Spleen (tissue), 11 donors: Measurements from ENCODE around the gene MARCHF9. TPM values are rescaled to one million over a fixed set of nuclear protein-coding genes. Genes with fewer than 3 reads are reported as not detected.

Source experiments
- DNase-seq: peaks from one replicate; pipeline ENCODE4 v3.0.0-alpha.2; 2020
- H3K27ac ChIP-seq, 8 donors: fragments of 200-600 bp; sonication (generic) in 7 of 8; 1 replicate in 4 of 8; 2 replicates in 4 of 8; pipeline versions ENCODE4 v1.5.0 to v1.8.0; 2016 to 2021; ENCODE audit warnings: inconsistent platforms in 4 of 8, mild to moderate bottlenecking in 4 of 8, moderate library complexity in 1 of 8
- H3K27me3 ChIP-seq, 7 donors: fragments of 200-600 bp; sonication (generic) in 6 of 7; replicated peaks in 1 of 7; 1 replicate in 4 of 7; 2 replicates in 3 of 7; pipeline versions ENCODE4 v1.5.0 to v1.8.0; 2016 to 2021; ENCODE audit warnings: inconsistent platforms in 3 of 7, mild to moderate bottlenecking in 1 of 7
- H3K36me3 ChIP-seq, 6 donors: fragments of 200-600 bp; sonication (generic) in 5 of 6; 1 replicate in 4 of 6; 2 replicates in 2 of 6; pipeline versions ENCODE4 v1.5.0 to v1.8.0; 2016 to 2021; ENCODE audit warnings: inconsistent platforms in 2 of 6
- H3K4me1 ChIP-seq, 6 donors: fragments of 200-600 bp; sonication (generic) in 5 of 6; 1 replicate in 3 of 6; 2 replicates in 3 of 6; pipeline versions ENCODE4 v1.5.0 to v1.8.0; 2016 to 2021; ENCODE audit warnings: inconsistent platforms in 3 of 6
- H3K4me3 ChIP-seq, 8 donors: fragments of 200-600 bp; sonication (generic) in 7 of 8; 1 replicate in 4 of 8; 2 replicates in 4 of 8; pipeline versions ENCODE4 v1.5.0 to v1.8.0; 2016 to 2021; ENCODE audit warnings: inconsistent platforms in 4 of 8, mild to moderate bottlenecking in 4 of 8, moderate library complexity in 2 of 8
- H3K9me3 ChIP-seq, 8 donors: fragments of 200-600 bp; sonication (generic) in 7 of 8; 1 replicate in 4 of 8; 2 replicates in 4 of 8; pipeline versions ENCODE4 v1.5.0 to v1.8.0; 2016 to 2021; ENCODE audit warnings: inconsistent platforms in 4 of 8
- CTCF ChIP-seq, 11 experiments: fragments of 200-600 bp in 7 of 11; fragments of 450-650 bp in 4 of 11; sonication (generic) in 4 of 11; IDR thresholded peaks in 8 of 11; conservative IDR thresholded peaks in 3 of 11; 1 replicate in 7 of 11; 2 replicates in 4 of 11; pipeline versions ENCODE4 v1.4.0 to v1.8.0; 2016 to 2021; ENCODE audit warnings: antibody characterized with exemption in 11 of 11, inconsistent platforms in 4 of 11, mild to moderate bottlenecking in 1 of 11
- POLR2A ChIP-seq, 3 donors: fragments of 450-650 bp; IDR thresholded peaks; one replicate each; pipeline ENCODE4 v1.5.1; 2017; ENCODE audit warnings: antibody characterized with exemption in 3 of 3, mild to moderate bottlenecking in 1 of 3
- POLR2AphosphoS5 ChIP-seq, 3 donors: sonication (generic); formaldehyde crosslinking; IDR thresholded peaks; one replicate each; pipeline ENCODE4 v1.5.1; 2017; ENCODE audit warnings: antibody characterized with exemption in 3 of 3
- WGBS, 5 donors: extraction: QIAGEN DNeasy Blood & Tissue Kit in 3 of 5; methylation state at CpG; one replicate each; pipeline versions ENCODE4 v1.1.5 to v1.1.7; 2013 to 2018; 5-methylcytosine and 5-hydroxymethylcytosine counted together
- intact Hi-C: fragments of 100-400 bp; cut with DNase I; formaldehyde crosslinking; loops from one replicate; pipeline ENCODE4 v1.15.0; 2023; ENCODE audit warnings: low total_unique reads
- polyA plus RNA-seq, 3 donors: library from polyadenylated mRNA; stranded (reverse); fragments of 200-250 nt; gene quantifications; one replicate each; pipeline ENCODE4 v1.2.1, GENCODE V29; 2013
- total RNA-seq, 7 donors: library from RNA; depleted of rRNA in 3 of 7; stranded (reverse); fragments of >200 nt in 3 of 7; fragmentation: NEBNext Ultra II Directional in 4 of 7; extraction: Animal tissue kit (Norgen Biotek cat#: 25700) in 4 of 7; gene quantifications; one replicate each; pipeline versions ENCODE4 v1.1.0 to v1.2.1, GENCODE V29; 2016 to 2021
- donor health status: healthy with polysubstance abuse.
- donor health status: DM: no; HTN: no; CAD: no; lungs with moderate emphysema.
- donor health status: DM: no; HTN: no; CAD: no.
- donor health status: Bipolar disorder and iron deficiency.
- donor health status: healthy.
- donor health status: DM: no; HTN: no; CAD: no.
- donor health status: DM: yes; HTN: yes; CAD: no.

MARCHF9 gene
- total and polyA plus RNA-seq, 10 donors = 17.2 to 49.0 (median 27.1) TPM

- no peaks in the 10 kb centered on the region for H3K9me3 ChIP-seq
- H3K4me3 ChIP-seq = peak overlapping the region in 7 of 8 donors; percentile 67 to 89 (median 71)
- DNase-seq = no peak
- WGBS, 5 donors = 81 to 92% (median 89%) methylated on average over 15 of the region's 15 CpGs
- TF ChIP-seq CTCF (IDR thresholded peaks at IDR 0.05 in 8 of 11, conservative IDR thresholded peaks at IDR 0.05 in 3 of 11) (no peak), POLR2A (IDR thresholded peaks at IDR 0.05) (no peak), POLR2AphosphoS5 (IDR thresholded peaks at IDR 0.05) (no peak)
- intact Hi-C loops = no loop called here
- peak overlapping the region in 5 of 8 donors; percentile 82 to 93 (median 89) for H3K27ac ChIP-seq
- H3K4me1 ChIP-seq = peaks cover 19 to 59% (median 49%) of the 10 kb centered on the region in 6 donors
- H3K36me3 ChIP-seq = peaks cover 0 to 52% (median 39%) of the 10 kb centered on the region in 6 donors
- peaks cover 0 to 10% (median 0%) of the 10 kb centered on the region in 7 donors for H3K27me3 ChIP-seq
Observed at GRCh38 chr12:57750561-57751431, 4.1 kb upstream of the MARCHF9 start.

- no peak for TF ChIP-seq POLR2AphosphoS5 (IDR thresholded peaks at IDR 0.05)
- TF ChIP-seq CTCF (IDR thresholded peaks at IDR 0.05 in 8 of 11, conservative IDR thresholded peaks at IDR 0.05 in 3 of 11) = no peak
- peak in 1 of 3 donors; percentile 20 for TF ChIP-seq POLR2A (IDR thresholded peaks at IDR 0.05)
- Histone ChIP-seq H3K36me3 (peaks cover 0 to 46% (median 39%) of the 10 kb centered on the region in 6 donors), H3K27ac (peak overlapping the region in 6 of 8 donors; percentile 82 to 93 (median 89)), H3K4me3 (peak overlapping the region; percentile 56 to 89 (median 70)), H3K27me3 (peaks cover 0 to 10% (median 0%) of the 10 kb centered on the region in 7 donors), H3K4me1 (peaks cover 20 to 60% (median 49%) of the 10 kb centered on the region in 6 donors), H3K9me3 (no peaks in the 10 kb centered on the region)
- WGBS, 5 donors = 8 to 13% (median 12%) methylated on average over 8 of the region's 8 CpGs
- DNase-seq = no peak
- intact Hi-C loops = no loop called here
Observed at GRCh38 chr12:57751432-57751787, 3.5 kb upstream of the MARCHF9 start.

- Histone ChIP-seq H3K4me1 (peaks cover 26 to 66% (median 52%) of the 10 kb centered on the region in 6 donors), H3K27me3 (peaks cover 0 to 10% (median 0%) of the 10 kb centered on the region in 7 donors), H3K36me3 (peaks cover 0 to 40% (median 33%) of the 10 kb centered on the region in 6 donors), H3K27ac (peak within 1 kb of the TSS; percentile 64 to 93 (median 88)), H3K9me3 (no peaks in the 10 kb centered on the region), H3K4me3 (peak within 1 kb of the TSS; percentile 56 to 89 (median 70))
- intact Hi-C loops = no loop called here
- 0 to 1% (median 1%) methylated on average over 35 to 58 of the region's 58 CpGs for WGBS, 5 donors
- DNase-seq = peak; percentile 100
- peak in 1 of 3 donors; percentile 60 for TF ChIP-seq POLR2A (IDR thresholded peaks at IDR 0.05)
- peak in 1 of 11 experiments; percentile 28 for TF ChIP-seq CTCF (IDR thresholded peaks at IDR 0.05 in 8 of 11, conservative IDR thresholded peaks at IDR 0.05 in 3 of 11)
- TF ChIP-seq POLR2AphosphoS5 (IDR thresholded peaks at IDR 0.05) = peak; percentile 90 to 95 (median 95)
Observed at GRCh38 chr12:57751788-57752667, 2.9 kb upstream of the MARCHF9 start, which contains the start of gene CDK4. Gene CDK4, minus strand, starts transcription at chr12:57752310. Its CDS starts 593 bp downstream, at chr12:57751717.
